Prostate gland (tissue), 2 donors: ENCODE data around the gene DHRS4L2.

Source experiments
- POLR2A ChIP-seq: fragments of 450-650 bp; IDR thresholded peaks from one replicate; pipeline ENCODE4 v1.6.1; 2016; ENCODE audit warnings: antibody characterized with exemption, mild to moderate bottlenecking
- TF ChIP-seq, protein P1 (sequence below), 4 experiments: fragments of 200-600 bp in 2 of 4; fragments of 450-650 bp in 2 of 4; sonication (generic) in 2 of 4; IDR thresholded peaks; 1 replicate in 3 of 4; 2 replicates in 1 of 4; pipeline ENCODE4 v1.5.1; 2016 to 2019; ENCODE audit warnings: antibody characterized with exemption in 4 of 4, mild to moderate bottlenecking in 2 of 4, moderate library complexity in 2 of 4

DNA sequence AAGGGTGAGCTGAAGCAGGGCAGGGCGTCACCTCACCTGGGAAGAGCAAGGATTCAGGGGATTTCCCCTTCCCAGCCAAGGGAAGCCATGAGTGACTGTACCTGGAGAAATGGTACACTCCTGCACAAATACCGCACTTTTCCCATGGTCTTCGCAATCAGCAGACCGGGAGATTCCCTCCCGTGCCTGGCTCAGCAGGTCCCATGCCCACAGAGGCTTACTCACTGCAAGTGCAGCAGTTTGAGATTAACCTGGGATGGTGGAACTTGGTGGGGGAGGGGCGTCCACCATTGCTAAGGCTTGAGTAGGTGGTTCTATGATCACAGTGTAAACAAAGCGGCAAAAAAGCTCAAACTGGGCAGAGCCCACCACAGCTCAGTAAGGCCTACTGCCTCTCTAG, 46.1 kb upstream of the DHRS4L2 start:
- TF ChIP-seq, protein P1, sequence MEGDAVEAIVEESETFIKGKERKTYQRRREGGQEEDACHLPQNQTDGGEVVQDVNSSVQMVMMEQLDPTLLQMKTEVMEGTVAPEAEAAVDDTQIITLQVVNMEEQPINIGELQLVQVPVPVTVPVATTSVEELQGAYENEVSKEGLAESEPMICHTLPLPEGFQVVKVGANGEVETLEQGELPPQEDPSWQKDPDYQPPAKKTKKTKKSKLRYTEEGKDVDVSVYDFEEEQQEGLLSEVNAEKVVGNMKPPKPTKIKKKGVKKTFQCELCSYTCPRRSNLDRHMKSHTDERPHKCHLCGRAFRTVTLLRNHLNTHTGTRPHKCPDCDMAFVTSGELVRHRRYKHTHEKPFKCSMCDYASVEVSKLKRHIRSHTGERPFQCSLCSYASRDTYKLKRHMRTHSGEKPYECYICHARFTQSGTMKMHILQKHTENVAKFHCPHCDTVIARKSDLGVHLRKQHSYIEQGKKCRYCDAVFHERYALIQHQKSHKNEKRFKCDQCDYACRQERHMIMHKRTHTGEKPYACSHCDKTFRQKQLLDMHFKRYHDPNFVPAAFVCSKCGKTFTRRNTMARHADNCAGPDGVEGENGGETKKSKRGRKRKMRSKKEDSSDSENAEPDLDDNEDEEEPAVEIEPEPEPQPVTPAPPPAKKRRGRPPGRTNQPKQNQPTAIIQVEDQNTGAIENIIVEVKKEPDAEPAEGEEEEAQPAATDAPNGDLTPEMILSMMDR (IDR thresholded peaks at IDR 0.05), result no peak
- no peak for TF ChIP-seq POLR2A
